RWPE1 (cell line): ENCODE data around the gene SNCAIP.

Experiments
- CTCF ChIA-PET: fragments of 350-600 bp; sonication (Branson Sonifier 250); formaldehyde crosslinking; extraction: SDS; loops from one replicate; lab custom pipeline; 2021; lab: Yijun Ruan, JAX
- POLR2A ChIA-PET: fragments of 400-600 bp; formaldehyde crosslinking; extraction: SDS; loops from one replicate; lab custom pipeline; 2020; ENCODE audit warnings: antibody characterized with exemption; ENCODE audit not compliant: low non-redundant PET; lab: Yijun Ruan, JAX
- DNase-seq: peaks from one replicate; pipeline ENCODE4 v3.0.0; 2012; ENCODE audit warnings: low spot score
- H3K27ac ChIP-seq: fragments of 450-650 bp; 2 replicates; pipeline ENCODE4 v1.5.1; 2017
- CTCF ChIP-seq: fragments of 450-650 bp; conservative IDR thresholded peaks from 2 replicates; pipeline ENCODE4 v1.5.1; 2017; ENCODE audit warnings: low read depth, mild to moderate bottlenecking

The SNCAIP gene

DNA sequence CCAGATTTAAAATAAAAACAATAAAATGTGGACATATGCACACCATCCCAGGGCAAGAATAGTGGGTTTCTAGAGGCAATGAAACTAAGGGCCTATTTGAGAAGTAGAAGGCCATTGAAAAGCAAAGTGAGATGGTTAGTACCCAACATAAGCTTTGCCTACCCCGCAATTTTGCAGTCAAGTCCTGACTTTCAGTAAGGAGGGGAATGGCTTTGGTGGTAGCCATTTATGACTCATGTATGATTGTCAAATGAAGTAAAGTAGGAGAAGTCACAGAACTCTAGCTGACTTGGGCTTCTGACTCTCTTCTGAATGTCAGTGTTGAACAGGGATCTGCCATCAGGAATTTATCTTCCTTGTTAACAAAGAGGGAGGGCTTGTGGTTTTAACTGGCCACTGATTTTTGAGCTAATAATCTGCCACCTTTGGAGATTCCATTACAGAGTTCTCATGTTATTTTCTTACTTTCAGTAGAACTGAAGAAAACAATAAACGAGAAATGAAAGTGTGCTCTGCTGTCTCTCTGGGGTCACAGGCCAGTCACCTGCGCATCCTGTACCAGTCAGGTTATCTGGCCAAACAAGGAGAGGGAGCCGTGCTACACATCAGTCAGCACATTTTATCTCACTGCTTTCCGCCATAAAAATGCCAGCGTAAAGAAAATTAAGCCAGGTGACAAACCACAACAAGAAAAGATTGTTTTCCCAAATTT, 14.3 kb upstream of the SNCAIP start:
- H3K27ac ChIP-seq = no peak overlapping the region
- CTCF ChIA-PET = no interaction called here
- no peak for DNase-seq

DNA sequence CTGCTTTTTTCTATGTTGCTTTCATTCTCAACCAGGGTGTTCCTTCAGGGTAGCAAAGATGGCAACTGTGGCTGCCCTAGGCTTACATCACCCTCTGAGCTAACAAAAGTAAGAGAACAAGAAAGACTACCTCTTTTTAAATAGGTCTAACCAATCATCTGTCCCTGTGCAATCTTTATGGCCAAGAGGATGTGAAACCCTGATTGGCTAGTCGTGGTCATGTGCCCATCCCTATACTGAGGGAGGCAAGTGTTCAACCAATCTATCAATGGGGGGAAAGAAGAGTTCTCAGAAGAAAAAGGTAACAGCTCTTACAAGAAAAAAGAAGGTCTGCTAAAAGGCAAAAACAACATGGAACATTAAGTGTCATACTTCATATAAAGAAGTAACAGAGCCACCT, 11.7 kb upstream of the SNCAIP start:
- DNase-seq = no peak
- POLR2A ChIA-PET = no interaction called here

More for the DNA sequence above, 14.3 kb upstream of the SNCAIP start:
- POLR2A ChIA-PET = no interaction called here
- no peak for TF ChIP-seq CTCF

DNA sequence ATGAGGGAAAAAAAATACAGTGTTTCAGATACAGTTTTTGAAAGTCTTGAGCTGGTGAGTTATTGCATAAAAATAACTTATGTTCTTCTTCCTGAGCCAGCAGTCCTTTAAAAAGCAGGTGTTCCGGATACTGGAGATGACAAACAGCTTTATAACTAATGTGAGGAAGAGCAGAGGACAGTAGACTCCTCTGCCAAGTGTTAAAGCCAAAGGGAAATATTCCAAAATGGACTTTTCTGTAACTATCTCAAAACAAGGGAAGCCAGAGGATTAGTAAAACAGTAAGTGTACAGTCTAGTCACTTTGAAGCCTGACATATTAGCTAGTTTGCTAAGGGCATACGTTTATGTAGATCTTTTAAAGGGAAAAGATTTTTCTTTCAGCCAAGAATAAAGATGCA, 11.0 kb upstream of the SNCAIP start:
- CTCF ChIA-PET = no interaction called here

More for the DNA sequence above, 11.7 kb upstream of the SNCAIP start:
- TF ChIP-seq CTCF = no peak
- no peak overlapping the region for H3K27ac ChIP-seq
- CTCF ChIA-PET = interaction anchor here (0.6 to 0.7 kb wide), 2 partner anchors 18 to 105 kb away, joined by 3 read pairs; no protein-coding TSS in a partner anchor

DNA sequence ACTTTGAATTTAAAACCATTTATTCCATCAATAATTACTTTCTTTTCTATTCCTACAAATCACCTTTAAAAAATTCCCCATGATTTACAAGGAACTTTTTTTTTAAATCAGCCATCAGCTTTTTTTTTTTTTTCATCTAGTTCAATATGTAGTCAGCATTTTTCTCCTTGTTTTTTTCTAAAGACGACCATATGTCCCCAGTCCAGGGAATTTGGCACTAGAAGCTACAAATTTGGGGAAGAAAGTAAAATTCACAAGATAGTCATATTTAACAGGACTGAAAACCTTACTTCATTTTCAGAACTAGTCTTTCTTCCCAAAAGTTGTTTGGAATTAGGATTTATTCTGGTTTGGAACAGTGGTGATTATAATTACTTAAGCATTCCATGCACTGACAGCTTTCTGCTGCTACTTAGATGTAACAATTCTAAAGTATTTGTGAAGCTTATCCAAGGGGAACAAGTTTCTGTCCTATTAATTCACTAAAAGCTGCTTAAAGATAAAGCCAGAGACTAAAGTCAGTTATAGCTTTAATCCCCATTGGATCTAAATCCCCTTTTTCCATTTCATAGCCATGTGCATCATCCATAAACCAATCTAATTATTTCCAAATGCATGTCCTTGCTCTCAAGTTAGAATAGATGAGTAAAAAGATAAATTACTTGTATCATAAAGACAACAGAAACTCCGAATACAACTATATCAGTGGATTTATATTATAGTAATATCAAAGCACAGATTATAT, 7.4 kb upstream of the SNCAIP start:
- ChIA-PET CTCF (no interaction called here), POLR2A (no interaction called here)
- H3K27ac ChIP-seq = no peak overlapping the region
- no peak for TF ChIP-seq CTCF
- DNase-seq = no peak

More for the DNA sequence above, 11.0 kb upstream of the SNCAIP start:
- no peak for TF ChIP-seq CTCF
- no peak for DNase-seq
- POLR2A ChIA-PET = no interaction called here
- no peak overlapping the region for H3K27ac ChIP-seq

DNA sequence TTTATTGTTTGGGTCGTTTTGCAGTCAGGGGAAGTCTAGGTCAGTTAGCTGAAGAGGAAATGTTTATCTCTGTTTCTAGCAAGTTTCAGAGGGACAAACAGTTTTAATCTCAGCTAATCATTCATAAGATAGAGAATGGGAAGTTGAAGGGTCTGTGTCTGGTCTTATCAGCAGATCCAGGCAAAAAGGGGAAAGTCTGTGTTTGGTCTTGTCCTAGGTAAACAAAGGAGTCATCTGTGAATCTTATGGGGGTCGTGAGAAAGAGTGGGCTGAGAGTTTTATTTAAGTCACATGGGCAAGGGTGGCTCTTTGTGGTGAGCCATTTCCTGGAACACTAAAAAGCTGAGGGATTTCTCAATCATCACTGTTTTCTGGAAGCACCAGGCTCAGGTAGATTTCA, 5.6 kb upstream of the SNCAIP start:
- TF ChIP-seq CTCF = no peak
- CTCF ChIA-PET = interaction anchor here (0.7 to 0.9 kb wide), 2 partner anchors 10 to 39 kb away, joined by 3 to 4 read pairs; no protein-coding TSS in a partner anchor
- POLR2A ChIA-PET = no interaction called here
- no peak for DNase-seq
- H3K27ac ChIP-seq = no peak overlapping the region

GRCh38 chr5:122310889-122311288, 1.1 kb upstream of the SNCAIP start:
- ChIA-PET CTCF (no interaction called here), POLR2A (no interaction called here)
- TF ChIP-seq CTCF = no peak
- no peak overlapping the region for H3K27ac ChIP-seq
- no peak for DNase-seq
